GM12878 (cell line): ENCODE measurements around the gene CEP97. TPM values are rescaled to one million over a fixed set of nuclear protein-coding genes. Genes with fewer than 3 reads are reported as not detected.
"Not testable (repeated sequence)": the region's sequence is repeated elsewhere in the genome, so short reads cannot be mapped to it uniquely, and the experiment has no call there.

ENCODE experiments used
- ATAC-seq: fragments of 200-7000 bp; cut with Tn5 transposase; 3 replicates; pipeline ENCODE4 v1.9.1; 2020; ENCODE audit warnings: mild to moderate bottlenecking, moderate library complexity
- BruUV-seq: library from RNA; stranded (reverse); fragments of 400-500 nt; replicated peaks from 2 replicates; lab custom pipeline; 2021; lab: Mats Ljungman, UMichigan
- CTCF ChIA-PET: fragments of 300-600 bp; sonication (Branson Sonifier 250); formaldehyde crosslinking; extraction: SDS; loops from one replicate; lab custom pipeline; 2021; ENCODE audit warnings: inconsistent platforms; lab: Yijun Ruan, JAX
- POLR2A ChIA-PET: fragments of 350-600 bp; formaldehyde crosslinking; extraction: SDS; loops from one replicate; lab custom pipeline; 2021; ENCODE audit warnings: inconsistent platforms; lab: Charles Lee
- RAD21 ChIA-PET: fragments of 300-600 bp; sonication (Branson Sonifier 250); formaldehyde crosslinking; loops from one replicate; lab custom pipeline; 2023; ENCODE audit warnings: antibody characterized with exemption; ENCODE audit not compliant: unreplicated experiment; lab: Charles Lee
- SMC1A ChIA-PET: fragments of 300-600 bp; sonication (Branson Sonifier 250); formaldehyde crosslinking; loops from one replicate; lab custom pipeline; 2023; ENCODE audit not compliant: unreplicated experiment, uncharacterized antibody; lab: Charles Lee
- DNase-seq: peaks from one replicate; pipeline ENCODE4 v3.0.0-alpha.2; 2011; ENCODE audit warnings: low read depth, low spot score
- FAIRE-seq: peaks from 3 replicates; lab custom pipeline; 2011; peaks lifted over from hg19 to GRCh38; lab: Jason Lieb, UNC
- H2AFZ ChIP-seq: 2 replicates; pipeline ENCODE4 v1.6.0; 2011; ENCODE audit warnings: low read depth, low read length, control low read depth; ENCODE audit not compliant: control insufficient read depth
- H3K27ac ChIP-seq: 2 replicates; pipeline ENCODE4 v1.5.1; 2011; ENCODE audit warnings: control low read depth; ENCODE audit not compliant: control insufficient read depth, insufficient read depth
- H3K27me3 ChIP-seq, 2 experiments: replicated peaks in 1 of 2; 2 replicates each; pipeline versions ENCODE4 v1.6.0 to v1.6.1; 2011; ENCODE audit warnings: low read length in 1 of 2; ENCODE audit not compliant: control insufficient read depth in 2 of 2, insufficient read depth in 2 of 2
- H3K36me3 ChIP-seq, 2 experiments: 2 replicates each; pipeline ENCODE4 v1.5.1; 2011; ENCODE audit warnings: low read length in 1 of 2; ENCODE audit not compliant: control insufficient read depth in 2 of 2, insufficient read depth in 2 of 2
- H3K4me1 ChIP-seq: 2 replicates; pipeline ENCODE4 v1.6.1; 2011; ENCODE audit warnings: mild to moderate bottlenecking, low read length, moderate library complexity, mixed read lengths; ENCODE audit not compliant: control insufficient read depth, insufficient read depth
- H3K4me2 ChIP-seq: 2 replicates; pipeline ENCODE4 v1.6.0; 2011; ENCODE audit warnings: control low read depth; ENCODE audit not compliant: control insufficient read depth, insufficient read depth
- H3K4me3 ChIP-seq: fragments of 200-600 bp; sonication (generic); 2 replicates; pipeline ENCODE4 v1.5.1; 2016
- H3K79me2 ChIP-seq: 2 replicates; pipeline ENCODE4 v1.6.0; 2011; ENCODE audit warnings: low read length; ENCODE audit not compliant: control insufficient read depth, insufficient read depth
- H3K9ac ChIP-seq: 2 replicates; pipeline ENCODE4 v1.8.0; 2011; ENCODE audit warnings: low read length, control low read depth, mixed read lengths; ENCODE audit not compliant: control insufficient read depth, insufficient read depth
- H3K9me3 ChIP-seq: replicated peaks from 3 replicates; pipeline ENCODE4 v1.5.1; 2011; ENCODE audit warnings: mild to moderate bottlenecking, low read length; ENCODE audit not compliant: control insufficient read depth, insufficient read depth
- H4K20me1 ChIP-seq: 2 replicates; pipeline ENCODE4 v1.6.0; 2011; ENCODE audit not compliant: control insufficient read depth, insufficient read depth
- ASH2L ChIP-seq: fragments of 300-600, 200-600 bp; sonication (generic); IDR thresholded peaks from 2 replicates; pipeline ENCODE4 v1.6.1; 2017; ENCODE audit warnings: low read depth, mild to moderate bottlenecking, borderline replicate concordance
- EED ChIP-seq: sonication (generic); IDR thresholded peaks from 2 replicates; pipeline ENCODE4 v1.6.1; 2016; ENCODE audit warnings: antibody characterized with exemption, low read depth
- NRF1 ChIP-seq: conservative IDR thresholded peaks from 2 replicates; pipeline ENCODE4 v1.6.1; 2011; ENCODE audit warnings: mild to moderate bottlenecking, low read depth, low read length, improper control_type of control experiment
- WGBS: methylation state at CpG from one replicate; pipeline ENCODE4 v1.1.6; 2016; ENCODE audit warnings: low lambda C conversion rate; ENCODE audit not compliant: insufficient replicate concordance, insufficient coverage; ENCODE audit errors: missing lambda C conversion rate; 5-methylcytosine and 5-hydroxymethylcytosine counted together
- in situ Hi-C: fragments of 300-500 bp; cut with MboI; formaldehyde crosslinking; loops from 9 replicates; pipeline ENCODE4 v1.14.3; 2018; ENCODE audit warnings: mixed read lengths
- intact Hi-C: fragments of 100-400 bp; cut with micrococcal nuclease; formaldehyde crosslinking; loops from one replicate; pipeline ENCODE4 v1.14.2; 2022; ENCODE audit not compliant: unreplicated experiment
- polyA plus RNA-seq, 11 experiments: library from polyadenylated mRNA; depleted of rRNA in 4 of 11; unstranded in 6 of 11; stranded (reverse) in 5 of 11; fragments of >200 nt; fragmentation: Nextera tagmentation in 4 of 11; fragmentation: Illumina TruSeq in 1 of 11; extraction: Ambion mirVana in 4 of 11; extraction: Trizol in 1 of 11; gene quantifications; 1 replicate in 1 of 11; 2 replicates in 10 of 11; pipeline versions ENCODE4 v1.2.1 to v1.2.3, GENCODE V29; 2011 to 2016; ENCODE audit warnings: inconsistent platforms in 2 of 11, missing spikeins in 2 of 11, low read depth in 1 of 11
- total RNA-seq, 4 experiments: library from RNA; depleted of rRNA in 3 of 4; stranded (reverse); fragments of >200 nt in 3 of 4; fragmentation: Illumina TruSeq in 1 of 4; extraction: Trizol in 1 of 4; gene quantifications; 2 replicates each; pipeline versions ENCODE4 v1.2.1 to v1.2.3, GENCODE V29; 2013 to 2021

The CEP97 gene
- total and polyA plus RNA-seq, 10 of the 15 experiments (the other 5 are each of a cell fraction or from before 2014, with no cell fraction given): 1.9 to 13.7 (median 5.8) TPM

DNA sequence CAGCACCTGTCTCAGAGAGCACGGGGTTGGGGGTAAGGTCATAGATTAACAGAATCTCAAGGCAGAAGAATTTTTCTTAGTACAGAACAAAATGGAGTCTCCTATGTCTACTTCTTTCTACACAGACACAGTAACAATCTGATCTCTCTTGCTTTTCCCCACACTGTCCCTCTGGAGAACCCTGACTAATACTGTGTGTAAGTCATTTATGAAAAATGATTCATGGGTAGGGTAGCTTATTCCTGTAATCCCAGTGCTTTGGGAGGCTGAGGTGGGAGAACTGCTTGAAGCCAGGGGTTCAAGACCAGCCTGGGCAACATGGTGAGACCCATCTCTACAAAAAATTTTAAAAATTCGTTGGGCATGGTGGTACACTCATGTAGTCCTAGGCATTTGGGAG, 19.8 kb upstream of the CEP97 start:
- ATAC-seq, FAIRE-seq, DNase-seq, H3K79me2 ChIP-seq, H3K4me3 ChIP-seq, H4K20me1 ChIP-seq, SMC1A ChIA-PET, H3K9ac ChIP-seq, in situ Hi-C loops, H3K27me3 ChIP-seq, H3K4me2 ChIP-seq, H2AFZ ChIP-seq, H3K36me3 ChIP-seq, POLR2A ChIA-PET, H3K9me3 ChIP-seq, BruUV-seq, H3K27ac ChIP-seq, RAD21 ChIA-PET: not testable (repeated sequence)
- WGBS: 0% methylated on average over 1 of the region's 2 CpGs
- intact Hi-C loops: loop anchor here (5.0 kb wide), 1 partner anchor 73 kb away; the partner anchor contains the start of gene NXPE3
- CTCF ChIA-PET: interaction anchor here (1.0 to 1.9 kb wide), 2 partner anchors 10 to 98 kb away, joined by 4 to 9 read pairs; no protein-coding TSS in a partner anchor
- peaks cover 13% of the 10 kb centered on the region for H3K4me1 ChIP-seq

DNA sequence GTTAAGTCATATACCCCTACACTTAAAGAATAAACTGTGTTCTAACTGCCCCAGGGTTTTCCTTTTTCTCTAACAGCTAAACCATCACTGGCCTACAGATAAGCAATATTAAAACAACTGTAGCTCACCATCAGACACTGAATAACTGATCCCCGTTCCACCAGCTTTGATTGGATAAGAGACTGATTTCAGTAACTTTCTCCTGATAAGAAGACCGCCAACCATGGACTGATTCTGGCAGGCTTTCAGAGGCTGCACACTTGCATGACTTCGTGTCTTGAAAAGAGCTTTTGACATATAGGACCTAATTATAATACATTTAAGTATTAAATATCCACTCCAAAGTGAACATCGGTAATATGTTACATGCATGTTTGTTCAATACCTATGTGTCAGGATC, 15.3 kb upstream of the CEP97 start:
- no peak for TF ChIP-seq NRF1
- no peak for TF ChIP-seq ASH2L
- no peak for TF ChIP-seq EED
- no TSS peak for BruUV-seq
- in situ Hi-C loops: no loop called here

More for the DNA sequence above, 15.3 kb upstream of the CEP97 start:
- WGBS: 79% methylated on average over 4 of the region's 4 CpGs
- intact Hi-C loops: no loop called here
- no peaks in the 10 kb centered on the region for H3K79me2 ChIP-seq
- SMC1A ChIA-PET: interaction anchor here (0.5 to 2.8 kb wide), 7 partner anchors 10 to 93 kb away, joined by 3 to 11 read pairs (median 4); partner anchors contain the start of gene CEP97
- H3K9ac ChIP-seq: no peak overlapping the region
- POLR2A ChIA-PET: no interaction called here
- H3K36me3 ChIP-seq: no peaks in the 10 kb centered on the region
- RAD21 ChIA-PET: no interaction called here
- CTCF ChIA-PET: interaction anchor here (0.5 to 2.6 kb wide), 7 partner anchors 10 to 93 kb away, joined by 3 to 9 read pairs (median 4); no protein-coding TSS in a partner anchor
- H3K4me3 ChIP-seq: no peak overlapping the region
- no peaks in the 10 kb centered on the region for H3K4me1 ChIP-seq
- ATAC-seq: no peak
- H3K27ac ChIP-seq: no peak overlapping the region
- H4K20me1 ChIP-seq: no peaks in the 10 kb centered on the region
- no peak overlapping the region for H2AFZ ChIP-seq
- FAIRE-seq: no peak
- DNase-seq: no peak
- H3K4me2 ChIP-seq: no peak overlapping the region
- no peaks in the 10 kb centered on the region for H3K9me3 ChIP-seq
- H3K27me3 ChIP-seq: no peaks in the 10 kb centered on the region
